B cell (primary cell): ENCODE measurements around the gene SEMA3A. TPM values are rescaled to one million over a fixed set of nuclear protein-coding genes. Genes with fewer than 3 reads are reported as not detected.

Experiments used
- ATAC-seq: fragments of 200-7000 bp; cut with Tn5 transposase; one replicate; pipeline ENCODE4 v1.10.0; 2021; ENCODE audit warnings: low read depth, mild to moderate bottlenecking, moderate number of reproducible peaks, moderate library complexity
- CTCF ChIA-PET: fragments of 350-600 bp; sonication (Branson Sonifier 250); formaldehyde crosslinking; loops from one replicate; lab custom pipeline; 2021; ENCODE audit warnings: antibody characterized with exemption, inconsistent platforms; lab: Charles Lee
- POLR2A ChIA-PET: fragments of 350-600 bp; sonication (Branson Sonifier 250); formaldehyde crosslinking; loops from one replicate; lab custom pipeline; 2021; ENCODE audit warnings: antibody characterized with exemption; lab: Charles Lee
- DNase-seq: peaks from one replicate; pipeline ENCODE4 v3.0.0; 2013
- H2AFZ ChIP-seq: 2 replicates; pipeline ENCODE4 v1.6.1; 2012; ENCODE audit warnings: mild to moderate bottlenecking, low read depth, low read length; ENCODE audit not compliant: insufficient read depth, poor library complexity, severe bottlenecking
- H3K27ac ChIP-seq, 2 donors: 1 replicate in 1 of 2; 2 replicates in 1 of 2; pipeline ENCODE4 v1.5.1; 2012 to 2013; ENCODE audit warnings: low read length in 2 of 2, mild to moderate bottlenecking in 2 of 2, moderate library complexity in 1 of 2
- H3K27me3 ChIP-seq, 4 experiments: fragments of 200-600 bp in 1 of 4; sonication (generic) in 1 of 4; replicated peaks in 1 of 4; 1 replicate in 2 of 4; 2 replicates in 2 of 4; pipeline versions ENCODE4 v1.6.1 to v1.7.0; 2013 to 2016; ENCODE audit warnings: low read length in 3 of 4, mild to moderate bottlenecking in 2 of 4, mixed read lengths in 1 of 4, moderate library complexity in 1 of 4; ENCODE audit not compliant: insufficient read depth in 4 of 4, control insufficient read depth in 3 of 4; ENCODE audit errors: control extremely low read depth in 1 of 4
- H3K36me3 ChIP-seq, 2 experiments: replicated peaks in 1 of 2; 1 replicate in 1 of 2; 2 replicates in 1 of 2; pipeline versions ENCODE4 v1.6.1 to v1.7.1; 2013; ENCODE audit warnings: low read length in 1 of 2; ENCODE audit not compliant: insufficient read depth in 2 of 2, control insufficient read depth in 1 of 2; ENCODE audit errors: control extremely low read depth in 1 of 2, extremely low read depth in 1 of 2
- H3K4me1 ChIP-seq, 2 donors: fragments of 200-600 bp in 1 of 2; sonication (generic) in 1 of 2; 1 replicate in 1 of 2; 2 replicates in 1 of 2; pipeline versions ENCODE4 v1.5.1 to v1.6.1; 2013 to 2017; ENCODE audit warnings: low read length in 2 of 2; ENCODE audit not compliant: control insufficient read depth in 2 of 2, insufficient read depth in 2 of 2
- H3K4me2 ChIP-seq: replicated peaks from 2 replicates; pipeline ENCODE3; 2012; ENCODE audit warnings: mild to moderate bottlenecking, low read depth, low read length; ENCODE audit not compliant: poor library complexity, severe bottlenecking
- H3K4me3 ChIP-seq, 5 experiments: fragments of 200-600 bp in 1 of 5; sonication (generic) in 1 of 5; 1 replicate in 3 of 5; 2 replicates in 2 of 5; pipeline versions ENCODE4 v1.5.1 to v1.7.0; 2011 to 2016; ENCODE audit warnings: low read length in 4 of 5, mild to moderate bottlenecking in 4 of 5, low read depth in 2 of 5, control low read depth in 1 of 5, moderate library complexity in 1 of 5; ENCODE audit not compliant: insufficient read depth in 1 of 5; ENCODE audit errors: control extremely low read depth in 1 of 5, extremely low read depth in 1 of 5
- H3K79me2 ChIP-seq: fragments of 200-600 bp; sonication (generic); one replicate; pipeline ENCODE4 v1.6.0; 2016; ENCODE audit warnings: low read length; ENCODE audit not compliant: control insufficient read depth, insufficient read depth
- H3K9ac ChIP-seq: fragments of 200-600 bp; sonication (generic); 2 replicates; pipeline ENCODE4 v1.6.1; 2017; ENCODE audit warnings: mild to moderate bottlenecking, low read length, moderate library complexity
- H3K9me3 ChIP-seq, 3 donors: one replicate each; pipeline versions ENCODE4 v1.6.1 to v1.7.1; 2013; ENCODE audit warnings: low read length in 2 of 3; ENCODE audit not compliant: control insufficient read depth in 2 of 3, insufficient read depth in 1 of 3; ENCODE audit errors: control extremely low read depth in 1 of 3
- H4K20me1 ChIP-seq: 2 replicates; pipeline ENCODE4 v1.6.0; 2012; ENCODE audit warnings: mild to moderate bottlenecking, low read length; ENCODE audit not compliant: insufficient read depth, control insufficient read depth, poor library complexity, severe bottlenecking
- H3K27ac Mint-ChIP-seq: one replicate; pipeline ENCODE4 v1.8.0; 2021; ENCODE audit warnings: mixed read lengths
- H3K27me3 Mint-ChIP-seq: one replicate; pipeline ENCODE4 v1.8.0; 2021; ENCODE audit warnings: mixed read lengths
- H3K4me1 Mint-ChIP-seq: one replicate; pipeline ENCODE4 v1.8.0; 2021; ENCODE audit warnings: mixed read lengths
- H3K4me3 Mint-ChIP-seq: one replicate; pipeline ENCODE4 v1.8.0; 2021; ENCODE audit warnings: mixed read lengths
- H3K9me3 Mint-ChIP-seq: one replicate; pipeline ENCODE4 v1.8.0; 2022; ENCODE audit warnings: mixed read lengths; ENCODE audit not compliant: insufficient read depth
- CTCF ChIP-seq: fragments of 200-600 bp; IDR thresholded peaks from one replicate; pipeline ENCODE4 v1.8.0; 2022; ENCODE audit warnings: antibody characterized with exemption, mild to moderate bottlenecking
- EZH2 ChIP-seq: IDR thresholded peaks from 2 replicates; pipeline ENCODE4 v1.6.1; 2012; ENCODE audit warnings: borderline replicate concordance, low read depth, mild to moderate bottlenecking, moderate library complexity, low read length; ENCODE audit not compliant: insufficient read depth, poor library complexity, severe bottlenecking
- WGBS: methylation state at CpG from one replicate; pipeline ENCODE4 v1.1.5; 2013; ENCODE audit warnings: missing lambda C conversion rate; ENCODE audit not compliant: insufficient coverage; 5-methylcytosine and 5-hydroxymethylcytosine counted together
- intact Hi-C: fragments of 100-400 bp; cut with micrococcal nuclease; formaldehyde crosslinking; loops from one replicate; pipeline ENCODE4 v1.10.0; 2022
- polyA plus RNA-seq: library from polyadenylated mRNA; depleted of rRNA; stranded (reverse); fragments of >200 nt; gene quantifications from 2 replicates; pipeline ENCODE4 v1.2.3, GENCODE V29; 2012
- total RNA-seq, 2 donors: library from RNA; stranded (reverse); fragments of 120-200 nt in 1 of 2; gene quantifications; 1 replicate in 1 of 2; 2 replicates in 1 of 2; pipeline versions ENCODE4 v1.2.3 to v1.2.4, GENCODE V29; 2013 to 2022

Gene SEMA3A
- total and polyA plus RNA-seq, 2 donors (not counting 1 experiment from before 2014, with no cell fraction given): not detected

GRCh38 chr7:84085998-84086397 lies 108.6 kb downstream of the SEMA3A start:
- ATAC-seq (no peak), DNase-seq (no peak)
- ChIA-PET POLR2A (no interaction called here), CTCF (no interaction called here)
- TF ChIP-seq EZH2 (no peak), CTCF (no peak)
- H3K27me3 Mint-ChIP-seq: no peaks in the 10 kb centered on the region
- Histone ChIP-seq H3K9me3 (no peaks in the 10 kb centered on the region), H3K4me3 (no peak overlapping the region), H3K27me3 (no peaks in the 10 kb centered on the region), H4K20me1 (no peaks in the 10 kb centered on the region), H2AFZ (no peak overlapping the region), H3K79me2 (no peaks in the 10 kb centered on the region), H3K4me2 (no peak overlapping the region), H3K9ac (no peak overlapping the region), H3K27ac (no peak overlapping the region), H3K36me3 (no peaks in the 10 kb centered on the region), H3K4me1 (no peaks in the 10 kb centered on the region)
- H3K9me3 Mint-ChIP-seq: no peaks in the 10 kb centered on the region
- H3K27ac Mint-ChIP-seq: no peak overlapping the region
- intact Hi-C loops: no loop called here
- H3K4me3 Mint-ChIP-seq: no peak overlapping the region
- H3K4me1 Mint-ChIP-seq: no peaks in the 10 kb centered on the region
- 91% methylated on average over 1 of the region's 3 CpGs for WGBS

GRCh38 chr7:84085147-84085546 lies 109.4 kb downstream of the SEMA3A start:
- no peak overlapping the region for H3K4me3 Mint-ChIP-seq
- Histone ChIP-seq H3K36me3 (no peaks in the 10 kb centered on the region), H3K9me3 (no peaks in the 10 kb centered on the region), H2AFZ (no peak overlapping the region), H3K27ac (no peak overlapping the region), H3K4me3 (no peak overlapping the region), H3K4me2 (no peak overlapping the region), H3K4me1 (no peaks in the 10 kb centered on the region), H3K27me3 (no peaks in the 10 kb centered on the region), H3K9ac (no peak overlapping the region), H3K79me2 (no peaks in the 10 kb centered on the region), H4K20me1 (no peaks in the 10 kb centered on the region)
- TF ChIP-seq CTCF (no peak), EZH2 (no peak)
- no CpG with 5 or more reads among the region's 1 CpG for WGBS
- no peak for ATAC-seq
- ChIA-PET CTCF (no interaction called here), POLR2A (no interaction called here)
- H3K27ac Mint-ChIP-seq: no peak overlapping the region
- H3K27me3 Mint-ChIP-seq: no peaks in the 10 kb centered on the region
- no peaks in the 10 kb centered on the region for H3K9me3 Mint-ChIP-seq
- intact Hi-C loops: no loop called here
- H3K4me1 Mint-ChIP-seq: no peaks in the 10 kb centered on the region
- no peak for DNase-seq
